ENCODE measurements around the gene OR51B5.
"Not testable (repeated sequence)": the region's sequence is repeated elsewhere in the genome, so short reads cannot be mapped to it uniquely, and the experiment has no call there.

Gene OR51B5

GRCh38 chr11:5343474-5344335 is at the start of gene OR51B5:
Gene OR51B5, minus strand, starts transcription at chr11:5343524. Its CDS starts 0 bp downstream, at chr11:5343524.
- DNase-seq (ENCODE audit: low read depth), result no peak

- DNase-seq (ENCODE audit: low read depth), result no peak
Observed at GRCh38 chr11:5390210-5390609, 46.9 kb upstream of the OR51B5 start.

GRCh38 chr11:5384335-5384734 is 41.0 kb upstream of the OR51B5 start:
- no peak for DNase-seq (ENCODE audit: low read depth)

- no peak for DNase-seq (ENCODE audit: low read depth)
Observed at GRCh38 chr11:5383576-5383975, 40.3 kb upstream of the OR51B5 start, which contains the start of gene OR51M1. Gene OR51M1, plus strand, starts transcription at chr11:5383812. Its CDS starts 5,587 bp downstream, at chr11:5389399.

GRCh38 chr11:5380740-5381342 is 37.5 kb upstream of the OR51B5 start:
- no peak for DNase-seq (ENCODE audit: low read depth)

- DNase-seq (ENCODE audit: low read depth), result no peak
Observed at GRCh38 chr11:5369789-5370188, 26.5 kb upstream of the OR51B5 start.

GRCh38 chr11:5368502-5369043 is 25.2 kb upstream of the OR51B5 start:
- no peak for DNase-seq (ENCODE audit: low read depth)

GRCh38 chr11:5367448-5368074 is 24.2 kb upstream of the OR51B5 start:
- peak; percentile 75 for DNase-seq (ENCODE audit: low read depth)

- DNase-seq (ENCODE audit: low read depth), result peak; percentile 37
Observed at GRCh38 chr11:5366856-5367255, 23.5 kb upstream of the OR51B5 start.

GRCh38 chr11:5366365-5366764 is 23.0 kb upstream of the OR51B5 start:
- not testable (repeated sequence) for DNase-seq (ENCODE audit: low read depth)

- DNase-seq (ENCODE audit: low read depth), result peak; percentile 88
Observed at GRCh38 chr11:5364214-5364613, 20.9 kb upstream of the OR51B5 start.

GRCh38 chr11:5363679-5364078 is 20.4 kb upstream of the OR51B5 start:
- DNase-seq (ENCODE audit: low read depth), result no peak

- DNase-seq (ENCODE audit: low read depth), result no peak
Observed at GRCh38 chr11:5362017-5362625, 18.8 kb upstream of the OR51B5 start.

- DNase-seq (ENCODE audit: low read depth), result not testable (repeated sequence)
Observed at GRCh38 chr11:5356031-5356430, 12.7 kb upstream of the OR51B5 start.

- no peak for DNase-seq (ENCODE audit: low read depth)
Observed at GRCh38 chr11:5351208-5351607, 7.9 kb upstream of the OR51B5 start, which contains the start of gene OR51B6. Gene OR51B6, plus strand, starts transcription at chr11:5351508. Its CDS starts 0 bp downstream, at chr11:5351508.

GRCh38 chr11:5349550-5349949 is 6.2 kb upstream of the OR51B5 start:
- no peak for DNase-seq (ENCODE audit: low read depth)

GRCh38 chr11:5348551-5349194 is 5.3 kb upstream of the OR51B5 start:
- no peak for DNase-seq (ENCODE audit: low read depth)

- no peak for DNase-seq (ENCODE audit: low read depth)
Observed at GRCh38 chr11:5345831-5346230, 2.5 kb upstream of the OR51B5 start.

- DNase-seq (ENCODE audit: low read depth), result no peak
Observed at GRCh38 chr11:5339771-5340322, 3.5 kb downstream of the OR51B5 start.

GRCh38 chr11:5337253-5337652 is 6.1 kb downstream of the OR51B5 start:
- not testable (repeated sequence) for DNase-seq (ENCODE audit: low read depth)

- peak; percentile 23 for DNase-seq (ENCODE audit: low read depth)
Observed at GRCh38 chr11:5336331-5336730, 7.0 kb downstream of the OR51B5 start.
